Measurements from ENCODE around the gene MIOX.
A peak's percentile ranks its signal among the peaks of the same experiment; 100 is the strongest.

Gene MIOX

GRCh38 chr22:50505276-50505775 is 18.7 kb downstream of the MIOX start:
- no peak overlapping the region for H3K4me2 ChIP-seq (ENCODE audit: low read length)
- no peak for TF ChIP-seq EZH2phosphoT487 (IDR thresholded peaks at IDR 0.05; ENCODE audit: borderline replicate concordance, low read length)
- TF ChIP-seq CTCF (IDR thresholded peaks at IDR 0.05; ENCODE audit: low read depth, low read length, poor library complexity, severe bottlenecking): no peak

GRCh38 chr22:50505776-50506610 is 19.3 kb downstream of the MIOX start:
- H3F3A ChIP-seq (ENCODE audit: control insufficient read depth, insufficient read depth): no peaks in the 10 kb centered on the region
- no peaks in the 10 kb centered on the region for H3K9me3 ChIP-seq (ENCODE audit: control insufficient read depth, insufficient read depth, low read length)
- no peak overlapping the region for H3K27ac ChIP-seq (ENCODE audit: low read depth, low read length)
- peak overlapping the region; percentile 100 for H3K4me3 ChIP-seq (ENCODE audit: low read length)
- H3K4me1 ChIP-seq (ENCODE audit: control insufficient read depth, low read length): peaks cover 19% of the 10 kb centered on the region
- peaks cover 10% of the 10 kb centered on the region; the same call in 1 of the 2 replicates for H4K20me1 ChIP-seq (ENCODE audit: control insufficient read depth, insufficient read depth, low read depth, low read length)
- H3K27me3 ChIP-seq (ENCODE audit: control insufficient read depth, low read length): no peaks in the 10 kb centered on the region
- no peaks in the 10 kb centered on the region for H3K9me2 ChIP-seq (replicated peaks; ENCODE audit: control insufficient read depth, low read length)
- TF ChIP-seq CTCF (IDR thresholded peaks at IDR 0.05; ENCODE audit: low read depth, low read length, poor library complexity, severe bottlenecking): no peak
- H3K79me2 ChIP-seq (ENCODE audit: control insufficient read depth, low read length): peaks cover 58% of the 10 kb centered on the region
- H3K4me2 ChIP-seq (ENCODE audit: low read length): peak overlapping the region; percentile 99
- H3K36me3 ChIP-seq (ENCODE audit: control insufficient read depth, low read length): peaks cover 48% of the 10 kb centered on the region

More at GRCh38 chr22:50505276-50505775, 18.7 kb downstream of the MIOX start:
- Histone ChIP-seq H3K9me2 (replicated peaks; ENCODE audit: control insufficient read depth, low read length) (no peaks in the 10 kb centered on the region), H3K79me2 (ENCODE audit: control insufficient read depth, low read length) (peaks cover 51% of the 10 kb centered on the region), H3K27ac (ENCODE audit: low read depth, low read length) (no peak overlapping the region), H3K9me3 (ENCODE audit: control insufficient read depth, insufficient read depth, low read length) (no peaks in the 10 kb centered on the region), H3F3A (ENCODE audit: control insufficient read depth, insufficient read depth) (no peaks in the 10 kb centered on the region; the same call in 1 of the 2 replicates), H3K36me3 (ENCODE audit: control insufficient read depth, low read length) (peaks cover 45% of the 10 kb centered on the region), H3K27me3 (ENCODE audit: control insufficient read depth, low read length) (no peaks in the 10 kb centered on the region), H3K4me1 (ENCODE audit: control insufficient read depth, low read length) (peaks cover 19% of the 10 kb centered on the region), H3K4me3 (ENCODE audit: low read length) (no peak overlapping the region), H4K20me1 (ENCODE audit: control insufficient read depth, insufficient read depth, low read depth, low read length) (peaks cover 10% of the 10 kb centered on the region; the same call in 1 of the 2 replicates)

GRCh38 chr22:50506611-50507420 is 20.2 kb downstream of the MIOX start:
- Histone ChIP-seq H3K36me3 (ENCODE audit: control insufficient read depth, low read length) (peaks cover 48% of the 10 kb centered on the region), H3K4me3 (ENCODE audit: low read length) (peak overlapping the region; percentile 100), H3K4me2 (ENCODE audit: low read length) (peak overlapping the region; percentile 99), H3K9me3 (ENCODE audit: control insufficient read depth, insufficient read depth, low read length) (no peaks in the 10 kb centered on the region), H3K4me1 (ENCODE audit: control insufficient read depth, low read length) (peaks cover 19% of the 10 kb centered on the region), H3K9me2 (replicated peaks; ENCODE audit: control insufficient read depth, low read length) (no peaks in the 10 kb centered on the region), H3K27ac (ENCODE audit: low read depth, low read length) (peak overlapping the region; percentile 68), H3K79me2 (ENCODE audit: control insufficient read depth, low read length) (peaks cover 66% of the 10 kb centered on the region), H4K20me1 (ENCODE audit: control insufficient read depth, insufficient read depth, low read depth, low read length) (peaks cover 10% of the 10 kb centered on the region; the same call in 1 of the 2 replicates), H3K27me3 (ENCODE audit: control insufficient read depth, low read length) (no peaks in the 10 kb centered on the region), H3F3A (ENCODE audit: control insufficient read depth, insufficient read depth) (no peaks in the 10 kb centered on the region)
- TF ChIP-seq CTCF (IDR thresholded peaks at IDR 0.05; ENCODE audit: low read depth, low read length, poor library complexity, severe bottlenecking): no peak
- TF ChIP-seq EZH2phosphoT487 (IDR thresholded peaks at IDR 0.05; ENCODE audit: borderline replicate concordance, low read length): no peak
